ENCODE measurements around the gene TPPP3.
"Not testable (repeated sequence)": the region's sequence is repeated elsewhere in the genome, so short reads cannot be mapped to it uniquely, and the experiment has no call there.

TPPP3 gene

GRCh38 chr16:67388591-67388990 is 4.7 kb downstream of the TPPP3 start:
- DNase-seq: peak in 1 of 2 experiments; percentile 24

DNA sequence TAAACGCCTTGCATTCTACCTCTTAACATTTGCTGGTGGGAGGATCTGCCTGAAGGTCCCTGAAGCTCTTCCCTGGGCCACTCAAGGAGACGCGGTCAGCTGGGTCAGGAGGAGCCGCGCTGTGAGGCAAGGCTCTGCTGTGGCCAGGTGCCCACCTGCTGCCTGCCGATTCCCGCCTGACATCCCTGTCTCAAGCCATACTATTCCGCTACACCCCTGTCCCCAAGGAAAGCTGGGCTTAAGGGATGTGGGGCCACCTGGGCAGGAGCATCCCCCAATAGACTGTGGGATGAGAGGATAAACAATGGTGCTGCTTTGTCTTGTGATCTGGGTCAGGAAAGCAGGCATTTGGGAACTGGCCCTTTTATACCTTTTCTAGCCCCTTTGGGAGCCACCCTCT is 5.1 kb downstream of the TPPP3 start:
- DNase-seq: no peak

DNA sequence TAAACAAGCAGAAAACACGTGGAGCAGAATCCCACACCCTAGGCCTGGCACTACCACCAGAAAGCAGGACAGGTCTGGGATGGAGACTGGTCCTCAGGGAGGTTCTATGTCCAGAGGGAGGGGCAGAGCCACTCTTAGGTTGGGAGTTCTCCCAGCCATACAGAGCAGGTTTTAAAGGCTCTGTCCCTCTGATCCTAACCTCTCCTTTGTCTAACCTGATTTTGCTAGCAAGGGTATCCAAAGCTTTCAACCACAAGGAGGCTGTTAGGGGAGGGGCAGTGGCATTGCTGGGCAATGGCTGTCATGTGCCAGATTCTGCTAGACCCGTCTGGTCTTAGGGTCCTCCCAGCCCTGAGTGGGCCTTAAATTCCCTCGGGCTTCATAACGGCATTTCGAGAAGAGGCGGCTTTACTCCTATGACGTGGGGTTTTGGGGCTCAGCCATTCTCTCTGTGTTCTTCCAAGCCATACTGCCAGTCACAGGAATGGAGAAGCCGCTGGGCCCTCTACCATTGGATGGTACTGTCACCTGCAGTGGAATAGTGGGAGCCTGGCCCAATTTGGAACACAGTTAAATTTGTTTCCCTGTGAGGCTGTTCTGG is 5.7 kb downstream of the TPPP3 start:
- DNase-seq: no peak

GRCh38 chr16:67386861-67387455 is 6.3 kb downstream of the TPPP3 start:
- DNase-seq: no peak

- DNase-seq: no peak
Measured at GRCh38 chr16:67384778-67385510, 8.4 kb downstream of the TPPP3 start.

- DNase-seq: no peak
Measured at GRCh38 chr16:67383284-67383683, 10.0 kb downstream of the TPPP3 start.

DNA sequence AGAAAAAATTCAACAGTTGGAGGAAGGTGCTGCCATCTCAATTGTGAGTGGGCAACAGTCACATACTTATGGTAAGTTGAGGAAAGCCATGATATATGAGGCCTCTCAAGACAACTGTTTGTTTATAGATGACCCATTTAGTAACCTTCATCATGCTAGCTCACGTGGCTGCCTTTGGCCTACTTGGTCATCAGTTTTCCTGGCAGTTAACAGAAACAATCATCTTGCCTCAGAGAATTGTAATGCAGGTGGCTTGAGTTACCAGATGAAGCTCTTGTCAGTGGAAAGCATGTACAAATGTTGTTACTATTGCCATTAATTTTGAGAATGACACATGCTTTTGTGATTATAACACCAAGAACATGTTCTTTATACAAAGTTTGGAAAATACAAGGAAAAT is 14.7 kb downstream of the TPPP3 start:
- DNase-seq: no peak

DNA sequence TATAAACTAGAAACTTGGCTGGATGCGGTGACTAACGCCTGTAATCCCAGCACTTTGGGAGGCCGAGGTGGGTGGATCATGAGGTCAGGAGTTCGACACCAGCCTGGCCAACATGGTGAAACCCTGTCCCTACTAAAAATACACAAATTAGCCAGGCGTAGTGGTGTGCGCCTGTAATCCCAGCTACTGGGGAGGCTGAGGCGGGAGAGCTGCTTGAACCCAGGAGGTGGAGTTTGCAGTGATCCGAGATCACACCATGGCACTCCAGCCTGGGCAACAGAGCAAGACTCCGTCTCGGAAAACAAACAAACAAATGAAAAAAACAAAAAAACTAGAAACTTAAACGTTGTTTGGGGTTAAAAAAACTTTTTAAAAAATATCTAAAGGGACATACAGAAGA is 17.3 kb downstream of the TPPP3 start:
- not testable (repeated sequence) for DNase-seq

DNA sequence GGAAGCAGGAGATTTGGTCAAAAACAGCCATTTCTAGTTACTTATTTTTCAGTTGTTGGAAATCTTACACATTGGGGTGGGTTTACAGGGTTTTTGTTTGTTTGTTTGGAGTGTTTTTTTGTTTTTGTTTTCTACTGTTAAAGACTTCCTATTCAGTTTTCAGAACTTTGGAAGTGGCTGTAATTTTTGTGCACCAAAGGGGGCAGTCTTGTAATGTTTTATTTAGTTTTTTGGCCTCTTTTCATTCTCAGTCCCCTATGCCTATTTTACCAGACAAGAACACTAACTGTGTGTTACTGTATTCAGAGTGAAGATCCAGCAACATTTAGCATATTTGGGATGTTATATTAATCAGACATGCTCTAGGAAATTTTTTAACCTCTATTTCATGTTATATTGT is 20.6 kb downstream of the TPPP3 start:
- DNase-seq: peak in 1 of 2 experiments; percentile 21

DNA sequence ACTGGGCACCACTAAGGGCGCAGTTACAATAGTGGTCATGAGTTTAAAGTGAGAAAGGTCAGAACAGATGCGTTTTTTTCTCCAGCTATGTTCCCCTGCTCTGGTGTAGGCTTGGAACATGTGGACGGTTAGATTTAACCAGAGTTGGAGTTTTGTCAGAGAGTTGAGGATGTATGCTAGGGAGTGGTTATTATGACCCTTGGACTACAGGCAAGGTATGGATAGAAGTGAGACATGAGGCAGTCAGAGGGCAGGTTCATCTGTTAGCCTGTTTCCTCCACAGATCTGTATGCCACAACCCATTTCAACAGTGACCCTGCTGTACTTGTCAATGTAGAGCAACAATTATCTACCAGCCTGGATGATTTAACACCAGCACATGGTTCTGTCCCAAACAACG is 22.6 kb downstream of the TPPP3 start:
- DNase-seq: no peak

DNA sequence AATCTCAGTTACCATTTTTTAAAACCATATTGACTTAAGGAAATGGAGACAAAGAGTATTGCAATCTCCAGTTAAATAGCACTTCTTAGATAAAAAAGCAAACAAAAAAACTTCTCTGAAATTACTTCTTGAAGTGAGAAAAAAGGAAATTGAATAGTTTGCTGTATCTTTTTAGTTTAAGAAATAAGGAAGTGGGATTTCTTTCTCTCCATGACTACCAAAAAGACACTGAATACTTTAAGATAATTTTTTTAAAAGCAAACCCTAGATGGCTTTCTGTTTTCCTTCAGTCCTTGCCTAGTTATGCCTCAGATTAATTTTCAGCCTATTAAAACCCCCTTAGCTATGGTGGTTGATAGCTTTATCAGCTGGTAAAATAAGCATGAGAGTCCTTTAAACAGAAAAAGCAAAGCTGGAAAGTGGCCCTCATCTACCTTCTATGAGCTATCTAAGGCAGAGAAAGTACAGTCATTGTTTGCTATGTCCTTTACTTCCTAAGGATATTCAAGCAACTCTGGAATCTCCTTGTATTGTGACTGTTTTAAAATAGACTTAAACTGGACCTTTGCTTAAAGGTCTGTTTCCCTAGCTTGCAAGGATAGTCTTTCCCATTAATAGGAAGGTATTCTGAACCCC is 28.6 kb downstream of the TPPP3 start:
- no peak for DNase-seq

- DNase-seq: no peak
Measured at GRCh38 chr16:67361038-67361437, 32.3 kb downstream of the TPPP3 start.

DNA sequence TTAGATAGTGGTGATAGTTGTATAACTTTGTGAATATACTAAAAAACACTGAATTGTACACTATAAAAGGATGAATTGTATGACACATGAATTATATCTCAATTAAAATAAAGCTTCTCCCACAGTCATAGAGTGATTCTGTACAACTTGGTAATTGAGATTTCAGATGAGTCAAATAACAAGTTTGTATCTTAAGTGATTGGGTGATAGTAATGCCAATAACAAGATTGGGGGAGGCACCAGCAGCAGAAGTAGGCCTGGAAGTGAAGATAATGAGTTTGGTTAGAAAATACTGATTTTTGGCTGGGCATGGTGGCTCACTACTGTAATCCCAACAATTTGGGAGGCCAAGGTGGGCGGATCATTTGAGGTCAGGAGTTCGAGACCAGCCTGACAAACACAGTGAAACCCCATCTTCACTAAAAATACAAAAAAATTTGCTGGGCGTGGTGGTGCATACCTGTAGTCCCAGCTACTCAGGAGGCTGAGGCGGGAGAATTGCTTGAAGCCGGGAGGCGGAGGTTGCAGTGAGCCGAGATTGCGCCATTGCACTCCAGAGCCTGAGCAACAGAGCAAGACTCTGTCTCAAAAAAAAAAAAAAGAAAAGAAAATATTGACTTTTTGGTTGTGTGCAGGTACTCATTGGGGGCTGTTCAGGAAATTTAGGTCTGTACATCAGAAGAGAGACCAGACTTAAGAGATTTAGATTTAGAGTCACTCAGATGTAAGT is 33.6 kb downstream of the TPPP3 start:
- not testable (repeated sequence) for DNase-seq

- no peak for DNase-seq
Measured at GRCh38 chr16:67357561-67357960, 35.7 kb downstream of the TPPP3 start.

DNA sequence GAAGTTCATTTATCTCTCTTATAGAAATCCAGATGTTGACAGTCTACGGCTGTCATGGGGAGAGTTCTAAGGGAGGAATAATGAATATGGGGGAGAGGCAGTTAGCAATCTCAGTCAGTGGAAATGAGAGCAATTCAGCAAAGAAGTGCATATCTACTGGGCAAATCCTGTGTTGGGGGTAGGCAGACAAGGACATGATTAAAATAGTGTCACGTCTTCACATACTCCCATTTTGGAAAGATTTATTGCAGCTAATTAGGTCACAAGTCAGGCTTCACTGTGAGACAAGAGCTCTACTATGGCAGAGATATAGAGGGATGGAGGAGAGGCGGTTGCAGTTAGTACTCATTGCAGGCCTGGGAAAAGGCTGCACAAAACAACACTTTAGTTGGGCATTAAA is 36.9 kb downstream of the TPPP3 start:
- DNase-seq: no peak

GRCh38 chr16:67352463-67352862 is 40.8 kb downstream of the TPPP3 start:
- DNase-seq: not testable (repeated sequence)

DNA sequence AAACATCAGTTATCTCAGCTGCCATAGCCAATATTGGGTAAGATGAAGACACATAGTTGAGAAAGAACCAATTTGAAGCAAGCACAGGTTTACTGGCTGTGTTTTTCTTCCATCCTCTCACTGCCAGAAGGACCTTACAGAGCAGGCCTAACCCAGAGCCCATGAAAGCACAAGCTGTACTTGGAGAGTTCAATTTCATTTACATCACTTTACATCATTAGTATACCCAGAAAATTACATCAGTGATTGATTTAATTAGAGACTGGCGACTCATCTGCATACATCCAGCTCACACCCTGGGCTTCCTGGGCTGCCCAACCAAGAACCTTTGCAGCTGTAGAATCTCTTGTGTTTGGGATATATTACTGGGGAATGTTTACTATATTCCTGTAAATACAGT is 43.0 kb downstream of the TPPP3 start:
- no peak for DNase-seq

GRCh38 chr16:67349172-67349571 is 44.1 kb downstream of the TPPP3 start:
- DNase-seq: peak in 1 of 2 experiments; percentile 8

DNA sequence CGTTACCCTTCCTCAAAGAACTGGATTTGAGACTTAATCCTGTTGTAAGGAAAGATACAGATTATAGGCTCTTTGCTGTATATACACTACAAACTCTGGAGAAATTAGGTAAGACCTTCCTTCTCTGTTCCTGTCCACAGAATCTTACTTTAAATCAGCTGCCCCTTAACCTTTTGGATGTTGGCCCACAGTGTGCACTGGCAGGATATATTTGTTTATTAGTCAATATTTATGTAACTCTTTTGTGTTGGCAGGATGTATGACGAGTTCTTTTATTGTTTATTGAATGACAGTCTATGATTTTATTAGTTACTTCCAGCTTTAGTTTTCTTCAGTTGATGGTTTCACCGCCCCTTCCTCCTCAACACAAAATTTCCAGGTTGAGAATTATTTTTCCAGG is 47.0 kb downstream of the TPPP3 start:
- no peak for DNase-seq

DNA sequence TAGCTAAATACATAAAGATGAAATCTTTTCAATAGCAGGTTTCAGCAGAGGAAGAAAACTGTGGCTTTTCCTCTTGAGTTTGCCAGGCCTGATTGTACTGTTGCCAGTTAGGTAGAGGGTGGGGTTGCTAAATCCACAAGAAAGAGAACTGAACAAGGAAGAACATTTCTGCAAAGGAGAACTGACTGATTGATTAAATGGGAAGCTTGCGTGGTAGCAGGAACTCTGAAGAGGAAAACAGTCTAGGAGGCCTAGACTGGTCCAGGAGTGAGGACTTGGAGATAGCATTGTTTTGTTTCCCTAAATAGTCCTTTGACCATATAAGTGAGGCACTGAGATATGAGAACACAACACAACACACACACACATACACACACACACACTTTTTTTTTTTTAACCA is 47.9 kb downstream of the TPPP3 start:
- DNase-seq: no peak

DNA sequence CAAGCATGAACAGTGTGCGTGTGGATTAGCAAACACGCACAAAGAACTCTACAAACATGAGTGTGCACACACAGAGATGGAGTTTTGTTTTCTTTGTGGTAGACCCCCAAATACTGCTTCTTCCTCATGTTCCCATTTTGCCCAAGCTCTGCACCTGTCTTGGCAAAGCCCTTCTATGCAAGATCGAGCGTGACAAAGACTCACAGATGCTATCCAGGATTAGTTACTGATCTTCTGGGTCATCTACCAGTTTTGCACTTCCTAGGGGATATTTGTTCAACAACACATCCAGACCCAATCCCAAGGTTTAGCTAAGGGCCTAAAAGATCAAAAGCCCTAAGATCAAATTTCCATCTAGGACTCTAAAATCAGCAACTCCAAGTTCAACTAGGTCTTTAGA is 50.7 kb downstream of the TPPP3 start:
- no peak for DNase-seq

DNA sequence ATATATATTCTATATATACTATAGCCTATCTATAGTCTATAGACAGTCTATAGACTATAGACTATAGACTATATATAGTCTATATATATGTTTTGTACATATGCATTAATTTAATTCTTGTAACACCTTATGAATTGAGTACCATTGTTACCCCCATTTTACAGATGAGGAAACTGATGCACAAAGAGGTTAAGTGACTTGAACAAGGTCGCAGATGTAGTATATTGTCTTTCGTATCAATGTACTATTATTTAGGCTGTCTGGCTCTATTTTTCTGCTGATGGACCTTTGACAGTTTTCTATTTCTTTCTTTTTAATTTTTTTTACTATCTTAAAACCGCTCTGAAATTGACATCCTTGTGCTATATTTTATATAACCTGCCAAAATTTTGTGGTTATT is 52.0 kb downstream of the TPPP3 start:
- DNase-seq: no peak

All from NCI-H446 (cell line).